Activated naive CD4-positive, alpha-beta T cell treated with anti-CD3 and anti-CD28 coated beads, Interleukin-2, amount 50 U/mL, for 16 hours (primary cell): ENCODE data around the gene CDKAL1.
"Not testable (repeated sequence)": the region's sequence is repeated elsewhere in the genome, so short reads cannot be mapped to it uniquely, and the experiment has no call there.

Source experiments
- DNase-seq: peaks from one replicate; pipeline ENCODE4 v3.0.0-alpha.2; 2020

Gene CDKAL1

GRCh38 chr6:21046276-21046675 lies 512.0 kb downstream of the CDKAL1 start:
- no peak for DNase-seq

- DNase-seq, result no peak
Observed at GRCh38 chr6:21048047-21048446, 513.8 kb downstream of the CDKAL1 start.

GRCh38 chr6:21049148-21049547 lies 514.9 kb downstream of the CDKAL1 start:
- no peak for DNase-seq

- DNase-seq, result no peak
Observed at GRCh38 chr6:21049572-21049971, 515.3 kb downstream of the CDKAL1 start.

GRCh38 chr6:21050935-21051334 lies 516.7 kb downstream of the CDKAL1 start:
- DNase-seq, result no peak

- DNase-seq, result no peak
Observed at GRCh38 chr6:21051777-21052176, 517.5 kb downstream of the CDKAL1 start.

GRCh38 chr6:21053612-21054011 lies 519.4 kb downstream of the CDKAL1 start:
- DNase-seq, result no peak

GRCh38 chr6:21055480-21055879 lies 521.2 kb downstream of the CDKAL1 start:
- DNase-seq, result not testable (repeated sequence)

GRCh38 chr6:21061892-21062291 lies 527.6 kb downstream of the CDKAL1 start:
- DNase-seq, result no peak

GRCh38 chr6:21064756-21065340 lies 530.6 kb downstream of the CDKAL1 start:
- DNase-seq, result no peak

GRCh38 chr6:21067521-21067920 lies 533.3 kb downstream of the CDKAL1 start:
- DNase-seq, result no peak

GRCh38 chr6:21070620-21071019 lies 536.4 kb downstream of the CDKAL1 start:
- DNase-seq, result no peak

GRCh38 chr6:21071780-21072468 lies 537.7 kb downstream of the CDKAL1 start:
- DNase-seq, result no peak

GRCh38 chr6:21073318-21073839 lies 539.1 kb downstream of the CDKAL1 start:
- no peak for DNase-seq

- no peak for DNase-seq
Observed at GRCh38 chr6:21074484-21074883, 540.2 kb downstream of the CDKAL1 start.

- no peak for DNase-seq
Observed at GRCh38 chr6:21075986-21076385, 541.7 kb downstream of the CDKAL1 start.

GRCh38 chr6:21078497-21078896 lies 544.2 kb downstream of the CDKAL1 start:
- DNase-seq, result no peak

- DNase-seq, result no peak
Observed at GRCh38 chr6:21079468-21080048, 545.3 kb downstream of the CDKAL1 start.

- no peak for DNase-seq
Observed at GRCh38 chr6:21080221-21080620, 546.0 kb downstream of the CDKAL1 start.

- DNase-seq, result no peak
Observed at GRCh38 chr6:21082091-21082490, 547.8 kb downstream of the CDKAL1 start.

- DNase-seq, result no peak
Observed at GRCh38 chr6:21083708-21084107, 549.5 kb downstream of the CDKAL1 start.

GRCh38 chr6:21084656-21085055 lies 550.4 kb downstream of the CDKAL1 start:
- DNase-seq, result no peak

GRCh38 chr6:21085211-21085610 lies 551.0 kb downstream of the CDKAL1 start:
- no peak for DNase-seq

- DNase-seq, result no peak
Observed at GRCh38 chr6:21085643-21086042, 551.4 kb downstream of the CDKAL1 start.
